ENCODE measurements around the gene DNAJC5.

DNA sequence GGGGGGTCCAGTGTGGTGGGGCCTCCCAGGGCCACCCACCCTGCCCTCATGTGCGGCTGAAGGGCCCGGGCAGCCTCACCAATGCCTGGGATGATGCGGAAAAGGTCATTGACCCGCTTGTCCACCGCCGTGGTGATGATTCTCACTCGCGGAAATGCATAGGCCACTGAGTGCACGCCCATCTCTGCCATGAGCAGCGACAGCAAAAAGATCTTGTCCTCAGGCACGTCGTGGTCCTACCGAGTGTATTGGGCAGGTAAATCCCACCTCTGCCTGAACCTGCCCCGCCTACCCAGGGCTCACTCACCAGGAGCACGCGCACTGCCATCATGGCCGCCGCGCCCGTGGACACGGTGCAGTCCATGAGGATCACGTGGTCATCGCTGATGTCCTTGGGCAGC is 45.1 kb downstream of the DNAJC5 start:
- TF ChIP-seq, protein P1, sequence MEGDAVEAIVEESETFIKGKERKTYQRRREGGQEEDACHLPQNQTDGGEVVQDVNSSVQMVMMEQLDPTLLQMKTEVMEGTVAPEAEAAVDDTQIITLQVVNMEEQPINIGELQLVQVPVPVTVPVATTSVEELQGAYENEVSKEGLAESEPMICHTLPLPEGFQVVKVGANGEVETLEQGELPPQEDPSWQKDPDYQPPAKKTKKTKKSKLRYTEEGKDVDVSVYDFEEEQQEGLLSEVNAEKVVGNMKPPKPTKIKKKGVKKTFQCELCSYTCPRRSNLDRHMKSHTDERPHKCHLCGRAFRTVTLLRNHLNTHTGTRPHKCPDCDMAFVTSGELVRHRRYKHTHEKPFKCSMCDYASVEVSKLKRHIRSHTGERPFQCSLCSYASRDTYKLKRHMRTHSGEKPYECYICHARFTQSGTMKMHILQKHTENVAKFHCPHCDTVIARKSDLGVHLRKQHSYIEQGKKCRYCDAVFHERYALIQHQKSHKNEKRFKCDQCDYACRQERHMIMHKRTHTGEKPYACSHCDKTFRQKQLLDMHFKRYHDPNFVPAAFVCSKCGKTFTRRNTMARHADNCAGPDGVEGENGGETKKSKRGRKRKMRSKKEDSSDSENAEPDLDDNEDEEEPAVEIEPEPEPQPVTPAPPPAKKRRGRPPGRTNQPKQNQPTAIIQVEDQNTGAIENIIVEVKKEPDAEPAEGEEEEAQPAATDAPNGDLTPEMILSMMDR (IDR thresholded peaks at IDR 0.05): no peak
- no peak for TF ChIP-seq POLR2A (IDR thresholded peaks at IDR 0.05)

Measured in upper lobe of left lung (tissue), 4 donors.